Spleen (tissue), 7 donors: ENCODE data around the gene CEP95.

ENCODE experiments used
- CTCF ChIP-seq, 11 experiments: fragments of 200-600 bp in 7 of 11; fragments of 450-650 bp in 4 of 11; sonication (generic) in 4 of 11; IDR thresholded peaks in 8 of 11; conservative IDR thresholded peaks in 3 of 11; 1 replicate in 7 of 11; 2 replicates in 4 of 11; pipeline versions ENCODE4 v1.4.0 to v1.8.0; 2016 to 2021; ENCODE audit warnings: antibody characterized with exemption in 11 of 11, inconsistent platforms in 4 of 11, mild to moderate bottlenecking in 1 of 11
- POLR2A ChIP-seq, 3 donors: fragments of 450-650 bp; IDR thresholded peaks; one replicate each; pipeline ENCODE4 v1.5.1; 2017; ENCODE audit warnings: antibody characterized with exemption in 3 of 3, mild to moderate bottlenecking in 1 of 3
- POLR2AphosphoS5 ChIP-seq, 3 donors: sonication (generic); formaldehyde crosslinking; IDR thresholded peaks; one replicate each; pipeline ENCODE4 v1.5.1; 2017; ENCODE audit warnings: antibody characterized with exemption in 3 of 3
- donor health status: DM: no; HTN: no; CAD: no; lungs with moderate emphysema.
- donor health status: DM: no; HTN: no; CAD: no.
- donor health status: DM: no; HTN: no; CAD: no.

- TF ChIP-seq POLR2A (IDR thresholded peaks at IDR 0.05) (no peak), CTCF (IDR thresholded peaks at IDR 0.05 in 8 of 11, conservative IDR thresholded peaks at IDR 0.05 in 3 of 11) (no peak), POLR2AphosphoS5 (IDR thresholded peaks at IDR 0.05) (no peak)
These were observed 2.7 kb upstream of the CEP95 start for GRCh38 chr17:64503821-64504768.
